GM12878 (cell line): ENCODE results near the gene HSD11B1L. TPM values are rescaled to one million over a fixed set of nuclear protein-coding genes. Genes with fewer than 3 reads are reported as not detected.

Source experiments
- CEBPZ ChIP-seq: fragments of 150-350 bp; IDR thresholded peaks from 2 replicates; pipeline ENCODE4 v1.6.1; 2016; ENCODE audit warnings: low read depth, low read length
- REST ChIP-seq: IDR thresholded peaks from 2 replicates; pipeline ENCODE4 v1.6.1; 2012; ENCODE audit warnings: mild to moderate bottlenecking, low read depth, low read length
- SRF ChIP-seq, 2 experiments: IDR thresholded peaks; 2 replicates each; pipeline ENCODE4 v1.6.1; 2011; ENCODE audit warnings: low read depth in 2 of 2, low read length in 2 of 2, mild to moderate bottlenecking in 1 of 2, moderate library complexity in 1 of 2
- YBX1 ChIP-seq: fragments of 450-650 bp; IDR thresholded peaks from 2 replicates; pipeline ENCODE4 v1.6.1; 2016; ENCODE audit warnings: antibody characterized with exemption
- polyA plus RNA-seq, 11 experiments: library from polyadenylated mRNA; depleted of rRNA in 4 of 11; unstranded in 6 of 11; stranded (reverse) in 5 of 11; fragments of >200 nt; fragmentation: Nextera tagmentation in 4 of 11; fragmentation: Illumina TruSeq in 1 of 11; extraction: Ambion mirVana in 4 of 11; extraction: Trizol in 1 of 11; gene quantifications; 1 replicate in 1 of 11; 2 replicates in 10 of 11; pipeline versions ENCODE4 v1.2.1 to v1.2.3, GENCODE V29; 2011 to 2016; ENCODE audit warnings: inconsistent platforms in 2 of 11, missing spikeins in 2 of 11, low read depth in 1 of 11
- total RNA-seq, 4 experiments: library from RNA; depleted of rRNA in 3 of 4; stranded (reverse); fragments of >200 nt in 3 of 4; fragmentation: Illumina TruSeq in 1 of 4; extraction: Trizol in 1 of 4; gene quantifications; 2 replicates each; pipeline versions ENCODE4 v1.2.1 to v1.2.3, GENCODE V29; 2013 to 2021

The HSD11B1L gene
- total and polyA plus RNA-seq, 10 of the 15 experiments (the other 5 are each of a cell fraction or from before 2014, with no cell fraction given): 0.29 to 1.8 (median 1.1) TPM; not detected in 1

- TF ChIP-seq REST (no peak), YBX1 (no peak), SRF (IDR thresholded peaks at IDR 0.05; ENCODE audit: low read depth in 2 of 2, low read length in 2 of 2) (no peak), CEBPZ (no peak)
These were observed 36.5 kb downstream of the HSD11B1L start (continued) for GRCh38 chr19:5717215-5717935.
